ENCODE results near the gene EXD3.
"Not testable (repeated sequence)": the region's sequence is repeated elsewhere in the genome, so short reads cannot be mapped to it uniquely, and the experiment has no call there.

EXD3 gene

GRCh38 chr9:137459152-137459600, 36.2 kb upstream of the EXD3 start, which contains the start of gene NSMF:
NSMF (minus strand) TSS chr9:137459334; CDS start chr9:137459102, 232 bp downstream.
- peak; percentile 70 to 76 for DNase-seq (ENCODE audit: low read depth in 2 of 2)

GRCh38 chr9:137458194-137459151, 35.5 kb upstream of the EXD3 start:
- no peak for DNase-seq (ENCODE audit: low read depth in 2 of 2)

GRCh38 chr9:137457406-137458193, 34.6 kb upstream of the EXD3 start:
- no peak for DNase-seq (ENCODE audit: low read depth in 2 of 2)

- DNase-seq (ENCODE audit: low read depth in 2 of 2): no peak
These were observed 34.0 kb upstream of the EXD3 start for GRCh38 chr9:137456864-137457405.

- no peak for DNase-seq (ENCODE audit: low read depth in 2 of 2)
These were observed 33.3 kb upstream of the EXD3 start for GRCh38 chr9:137456061-137456863.

GRCh38 chr9:137455359-137455991, 32.5 kb upstream of the EXD3 start:
- no peak for DNase-seq (ENCODE audit: low read depth in 2 of 2)

- DNase-seq (ENCODE audit: low read depth in 2 of 2): no peak
These were observed 31.8 kb upstream of the EXD3 start for GRCh38 chr9:137454597-137455358.

GRCh38 chr9:137454145-137454596, 31.2 kb upstream of the EXD3 start:
- DNase-seq (ENCODE audit: low read depth in 2 of 2): no peak

GRCh38 chr9:137453643-137454081, 30.7 kb upstream of the EXD3 start:
- DNase-seq (ENCODE audit: low read depth in 2 of 2): peak; percentile 57 to 63

GRCh38 chr9:137452761-137453642, 30.0 kb upstream of the EXD3 start:
- no peak for DNase-seq (ENCODE audit: low read depth in 2 of 2)

- no peak for DNase-seq (ENCODE audit: low read depth in 2 of 2)
These were observed 29.2 kb upstream of the EXD3 start for GRCh38 chr9:137452006-137452760.

GRCh38 chr9:137451264-137452005, 28.5 kb upstream of the EXD3 start:
- DNase-seq (ENCODE audit: low read depth in 2 of 2): not testable (repeated sequence)

- not testable (repeated sequence) for DNase-seq (ENCODE audit: low read depth in 2 of 2)
These were observed 27.7 kb upstream of the EXD3 start for GRCh38 chr9:137450539-137451222.

GRCh38 chr9:137449931-137450538, 27.1 kb upstream of the EXD3 start:
- no peak for DNase-seq (ENCODE audit: low read depth in 2 of 2)

GRCh38 chr9:137449081-137449844, 26.3 kb upstream of the EXD3 start:
- DNase-seq (ENCODE audit: low read depth in 2 of 2): no peak

- no peak for DNase-seq (ENCODE audit: low read depth in 2 of 2)
These were observed 25.6 kb upstream of the EXD3 start for GRCh38 chr9:137448602-137448962.

Measured in fibroblast of skin of left biceps (primary cell).